ENCODE data around the gene PLCH1. TPM values are rescaled to one million over a fixed set of nuclear protein-coding genes. Genes with fewer than 3 reads are reported as not detected.

The PLCH1 gene
- total RNA-seq, 1 experiment from 2014 or later = 3.8 TPM

DNA sequence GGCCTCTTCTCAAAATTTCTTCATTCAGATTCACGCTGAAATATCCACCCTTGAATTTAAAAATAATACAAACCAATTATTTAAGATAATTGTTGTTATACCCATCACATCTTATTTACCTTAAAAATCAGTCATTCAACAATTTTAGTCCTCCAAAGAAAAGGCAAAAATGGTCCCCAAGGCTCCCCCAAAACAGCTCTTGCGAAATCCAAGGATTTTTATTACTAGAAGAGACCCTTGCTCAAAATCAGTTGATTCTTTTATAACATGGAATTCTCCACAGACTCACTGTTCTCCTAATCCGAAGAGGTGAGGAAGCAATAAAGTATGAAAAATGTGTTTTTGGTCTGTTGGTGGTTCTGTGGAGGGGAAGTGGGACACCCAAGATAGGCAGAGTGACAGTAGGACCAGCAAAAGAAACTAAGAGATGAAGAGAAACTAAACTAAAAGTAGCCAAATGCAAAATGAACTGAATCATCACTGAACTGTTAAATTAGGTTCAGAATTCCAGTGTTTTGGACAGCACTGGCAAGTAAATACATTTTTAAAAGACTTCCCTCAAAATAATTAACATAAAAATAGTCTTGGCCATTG lies 19.1 kb upstream of the PLCH1 start:
- POLR2A ChIA-PET = interaction anchor here (0.9 kb wide), 1 partner anchor 12 kb away, joined by 3 read pairs; no protein-coding TSS in a partner anchor
- RAD21 ChIA-PET (ENCODE audit: low non-redundant PET in 1 of 2, low total read pairs in 2 of 2, uncharacterized antibody in 2 of 2, unreplicated experiment in 2 of 2) = no interaction called here
- DNase-seq (ENCODE audit: low read depth, low spot score) (no peak), ATAC-seq (no peak)
- Histone ChIP-seq H4K20me1 (ENCODE audit: insufficient read depth) (no peaks in the 10 kb centered on the region), H3K36me3 (ENCODE audit: control insufficient read depth in 1 of 2, insufficient read depth in 2 of 2, low read length in 2 of 2) (peaks cover 0 to 5% of the 10 kb centered on the region in 2 experiments; a peak in 1 of 4 replicates), H3K9ac (ENCODE audit: low read length) (no peak overlapping the region), H2AFZ (ENCODE audit: low read depth, low read length, poor library complexity, severe bottlenecking) (no peak overlapping the region), H3K4me3 (replicated peaks in 1 of 2; ENCODE audit: low read depth in 1 of 2, low read length in 2 of 2) (no peak overlapping the region), H3K4me1 (ENCODE audit: control insufficient read depth in 1 of 2, insufficient read depth in 2 of 2, low read length in 2 of 2) (no peaks in the 10 kb centered on the region), H3K9me2 (ENCODE audit: insufficient read depth) (no peaks in the 10 kb centered on the region), H3K27ac (ENCODE audit: low read depth, low read length) (no peak overlapping the region), H3K9me3 (ENCODE audit: control insufficient read depth in 1 of 2, insufficient read depth in 1 of 2, low read depth in 1 of 2, low read length in 2 of 2) (no peaks in the 10 kb centered on the region), H3K4me2 (ENCODE audit: low read length) (no peak overlapping the region), H3K27me3 (ENCODE audit: insufficient read depth, low read length) (no peaks in the 10 kb centered on the region), H3K79me2 (ENCODE audit: insufficient read depth, low read length) (no peaks in the 10 kb centered on the region)
- no TSS peak for BruUV-seq (replicated peaks)
- intact Hi-C loops (cut with micrococcal nuclease) = no loop called here
- CTCF ChIA-PET = no interaction called here
- TF ChIP-seq SIN3A (IDR thresholded peaks at IDR 0.05; ENCODE audit: low read depth) (no peak), EGR1 (IDR thresholded peaks at IDR 0.05; ENCODE audit: low read depth) (no peak), ZNF274 (IDR thresholded peaks at IDR 0.05; ENCODE audit: low read depth, low read length) (no peak), EZH2 (IDR thresholded peaks at IDR 0.05) (no peak)
- TF ChIP-seq, protein P1, sequence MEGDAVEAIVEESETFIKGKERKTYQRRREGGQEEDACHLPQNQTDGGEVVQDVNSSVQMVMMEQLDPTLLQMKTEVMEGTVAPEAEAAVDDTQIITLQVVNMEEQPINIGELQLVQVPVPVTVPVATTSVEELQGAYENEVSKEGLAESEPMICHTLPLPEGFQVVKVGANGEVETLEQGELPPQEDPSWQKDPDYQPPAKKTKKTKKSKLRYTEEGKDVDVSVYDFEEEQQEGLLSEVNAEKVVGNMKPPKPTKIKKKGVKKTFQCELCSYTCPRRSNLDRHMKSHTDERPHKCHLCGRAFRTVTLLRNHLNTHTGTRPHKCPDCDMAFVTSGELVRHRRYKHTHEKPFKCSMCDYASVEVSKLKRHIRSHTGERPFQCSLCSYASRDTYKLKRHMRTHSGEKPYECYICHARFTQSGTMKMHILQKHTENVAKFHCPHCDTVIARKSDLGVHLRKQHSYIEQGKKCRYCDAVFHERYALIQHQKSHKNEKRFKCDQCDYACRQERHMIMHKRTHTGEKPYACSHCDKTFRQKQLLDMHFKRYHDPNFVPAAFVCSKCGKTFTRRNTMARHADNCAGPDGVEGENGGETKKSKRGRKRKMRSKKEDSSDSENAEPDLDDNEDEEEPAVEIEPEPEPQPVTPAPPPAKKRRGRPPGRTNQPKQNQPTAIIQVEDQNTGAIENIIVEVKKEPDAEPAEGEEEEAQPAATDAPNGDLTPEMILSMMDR (IDR thresholded peaks at IDR 0.05 in 2 of 3, conservative IDR thresholded peaks at IDR 0.05 in 1 of 3; ENCODE audit: borderline replicate concordance in 1 of 3, insufficient read depth in 1 of 3, low read depth in 2 of 3, low read length in 2 of 3) = no peak
- TF ChIP-seq, protein P2, sequence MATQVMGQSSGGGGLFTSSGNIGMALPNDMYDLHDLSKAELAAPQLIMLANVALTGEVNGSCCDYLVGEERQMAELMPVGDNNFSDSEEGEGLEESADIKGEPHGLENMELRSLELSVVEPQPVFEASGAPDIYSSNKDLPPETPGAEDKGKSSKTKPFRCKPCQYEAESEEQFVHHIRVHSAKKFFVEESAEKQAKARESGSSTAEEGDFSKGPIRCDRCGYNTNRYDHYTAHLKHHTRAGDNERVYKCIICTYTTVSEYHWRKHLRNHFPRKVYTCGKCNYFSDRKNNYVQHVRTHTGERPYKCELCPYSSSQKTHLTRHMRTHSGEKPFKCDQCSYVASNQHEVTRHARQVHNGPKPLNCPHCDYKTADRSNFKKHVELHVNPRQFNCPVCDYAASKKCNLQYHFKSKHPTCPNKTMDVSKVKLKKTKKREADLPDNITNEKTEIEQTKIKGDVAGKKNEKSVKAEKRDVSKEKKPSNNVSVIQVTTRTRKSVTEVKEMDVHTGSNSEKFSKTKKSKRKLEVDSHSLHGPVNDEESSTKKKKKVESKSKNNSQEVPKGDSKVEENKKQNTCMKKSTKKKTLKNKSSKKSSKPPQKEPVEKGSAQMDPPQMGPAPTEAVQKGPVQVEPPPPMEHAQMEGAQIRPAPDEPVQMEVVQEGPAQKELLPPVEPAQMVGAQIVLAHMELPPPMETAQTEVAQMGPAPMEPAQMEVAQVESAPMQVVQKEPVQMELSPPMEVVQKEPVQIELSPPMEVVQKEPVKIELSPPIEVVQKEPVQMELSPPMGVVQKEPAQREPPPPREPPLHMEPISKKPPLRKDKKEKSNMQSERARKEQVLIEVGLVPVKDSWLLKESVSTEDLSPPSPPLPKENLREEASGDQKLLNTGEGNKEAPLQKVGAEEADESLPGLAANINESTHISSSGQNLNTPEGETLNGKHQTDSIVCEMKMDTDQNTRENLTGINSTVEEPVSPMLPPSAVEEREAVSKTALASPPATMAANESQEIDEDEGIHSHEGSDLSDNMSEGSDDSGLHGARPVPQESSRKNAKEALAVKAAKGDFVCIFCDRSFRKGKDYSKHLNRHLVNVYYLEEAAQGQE (IDR thresholded peaks at IDR 0.05; ENCODE audit: low read depth) = no peak
- TF ChIP-seq, protein P3, sequence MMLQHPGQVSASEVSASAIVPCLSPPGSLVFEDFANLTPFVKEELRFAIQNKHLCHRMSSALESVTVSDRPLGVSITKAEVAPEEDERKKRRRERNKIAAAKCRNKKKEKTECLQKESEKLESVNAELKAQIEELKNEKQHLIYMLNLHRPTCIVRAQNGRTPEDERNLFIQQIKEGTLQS (IDR thresholded peaks at IDR 0.05) = no peak
